Heart left ventricle (tissue), 16 donors: ENCODE data around the gene TNIK. TPM values are rescaled to one million over a fixed set of nuclear protein-coding genes. Genes with fewer than 3 reads are reported as not detected.

ENCODE experiments used
- ATAC-seq, 4 donors: fragments of 200-7000 bp; cut with Tn5 transposase; one replicate each; pipeline ENCODE4 v1.9.1; 2020 to 2022; ENCODE audit warnings: moderate library complexity in 4 of 4, mild to moderate bottlenecking in 3 of 4, moderate number of reproducible peaks in 1 of 4
- DNase-seq, 5 donors: peaks; one replicate each; pipeline ENCODE4 v3.0.0-alpha.2; 2020
- H3K27ac ChIP-seq, 12 donors: fragments of 200-600 bp; sonication (generic) in 4 of 12; one replicate each; pipeline versions ENCODE4 v1.5.0 to v1.8.0; 2016 to 2022; ENCODE audit warnings: mild to moderate bottlenecking in 2 of 12
- H3K27me3 ChIP-seq, 9 donors: fragments of 200-600 bp; sonication (generic) in 2 of 9; one replicate each; pipeline versions ENCODE4 v1.5.1 to v1.8.0; 2016 to 2022; ENCODE audit warnings: mild to moderate bottlenecking in 3 of 9
- H3K36me3 ChIP-seq, 9 donors: fragments of 200-600 bp; sonication (generic) in 2 of 9; one replicate each; pipeline versions ENCODE4 v1.5.0 to v1.8.0; 2018 to 2022; ENCODE audit warnings: mild to moderate bottlenecking in 2 of 9
- H3K4me1 ChIP-seq, 12 donors: fragments of 200-600 bp; sonication (generic) in 4 of 12; one replicate each; pipeline versions ENCODE4 v1.5.0 to v1.8.0; 2016 to 2022; ENCODE audit warnings: mild to moderate bottlenecking in 3 of 12
- H3K4me3 ChIP-seq, 12 donors: fragments of 200-600 bp; sonication (generic) in 4 of 12; one replicate each; pipeline versions ENCODE4 v1.5.0 to v1.8.0; 2017 to 2022; ENCODE audit warnings: mild to moderate bottlenecking in 9 of 12, moderate library complexity in 4 of 12
- H3K9me3 ChIP-seq, 12 donors: fragments of 200-600 bp; sonication (generic) in 4 of 12; one replicate each; pipeline versions ENCODE4 v1.5.0 to v1.8.0; 2016 to 2022; ENCODE audit warnings: mild to moderate bottlenecking in 1 of 12
- POLR2A ChIP-seq, 2 donors: fragments of 450-650 bp; IDR thresholded peaks; one replicate each; pipeline ENCODE4 v1.6.1; 2017; ENCODE audit warnings: antibody characterized with exemption in 2 of 2, mild to moderate bottlenecking in 2 of 2, moderate library complexity in 2 of 2
- WGBS, 4 donors: extraction: QIAGEN DNeasy Blood & Tissue Kit in 2 of 4; methylation state at CpG; one replicate each; pipeline versions ENCODE4 v1.1.5 to v1.1.7; 2013 to 2018; 5-methylcytosine and 5-hydroxymethylcytosine counted together
- intact Hi-C, 10 donors: fragments of 100-400 bp; cut with DNase I; formaldehyde crosslinking; loops; one replicate each; pipeline versions ENCODE4 v1.11.1 to v1.14.2; 2022
- polyA plus RNA-seq, 2 donors: library from polyadenylated mRNA; stranded (reverse); fragments of 200-250 nt; gene quantifications; one replicate each; pipeline ENCODE4 v1.2.3, GENCODE V29; 2013
- total RNA-seq, 9 donors: library from RNA; depleted of rRNA in 2 of 9; stranded (reverse); fragments of >200 nt in 2 of 9; fragmentation: NEBNext Ultra II Directional in 3 of 9; extraction: Animal tissue kit (Norgen Biotek cat#: 25700) in 3 of 9; gene quantifications; one replicate each; pipeline versions ENCODE4 v1.1.0 to v1.2.4, GENCODE V29; 2016 to 2023
- TF ChIP-seq, protein P1 (sequence below), 12 donors: fragments of 200-600 bp; sonication (generic) in 4 of 12; IDR thresholded peaks; one replicate each; pipeline versions ENCODE4 v1.5.0 to v1.8.0; 2018 to 2022; ENCODE audit warnings: antibody characterized with exemption in 12 of 12, mild to moderate bottlenecking in 5 of 12
- donor health status: ischemic (EF 13 %, LVEDD 7.1; RV severe dilation, severe dysfunction).
- donor health status: healthy with polysubstance abuse.
- donor health status: DM: no; HTN: yes; CAD: no.
- donor health status: DM: no; HTN: no; CAD: no.
- donor health status: ischemic (EF 25% LVEDD 6.9; RV normal size, moderate dysfunction).
- donor health status: ischemic (EF 25% LVEDD 5.7; RV mildly dilated, moderate dysfunction).
- donor health status: healthy.
- donor health status: DM: yes; HTN: yes; CAD: no.
- donor health status: ischemic (EF 35%, LVEDD 5.7; RV mildly dilated, moderate dysfunction).
- donor health status: nonischemic (EF 11% LVEDD 7.7; RV severe dilation, severe dysfunction).
- donor health status: DM: yes; HTN: yes; CAD: no.
- donor health status: PGD.
- donor health status: ischemic (EF 29% LVEDD 5.4; RV normal size, mild dysfunction).
- donor health status: nonischemic (EF 23%, LVEDD 6.1; RV moderate dilation, normal function).

The TNIK gene
- total and polyA plus RNA-seq, 11 donors = 12.3 to 51.6 (median 32.4) TPM

DNA sequence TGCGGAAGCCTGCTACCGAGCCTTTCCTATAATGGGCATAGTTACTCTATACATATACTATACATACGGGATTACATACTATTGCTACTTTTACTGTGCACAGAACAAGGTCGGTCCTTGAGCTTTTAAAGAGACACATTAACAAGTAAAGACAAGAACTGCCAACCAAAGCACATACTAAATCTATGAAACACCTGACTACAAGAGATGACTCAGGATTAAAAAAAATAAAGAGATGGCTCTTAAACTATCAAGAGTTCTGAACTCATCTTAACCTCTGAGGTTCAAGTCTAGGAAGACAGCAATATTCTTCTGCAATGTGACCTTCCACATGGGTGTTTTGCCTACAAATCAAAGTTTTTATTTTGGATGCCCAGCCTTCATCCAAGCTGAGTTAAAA lies 106.8 kb downstream of the TNIK start:
- WGBS, 4 donors = 82 to 93% (median 87%) methylated on average over 4 of the region's 4 CpGs
- no peak overlapping the region for H3K4me3 ChIP-seq
- no peaks in the 10 kb centered on the region for H3K36me3 ChIP-seq
- peaks cover 0 to 29% (median 11%) of the 10 kb centered on the region in 12 donors for H3K4me1 ChIP-seq
- ATAC-seq = no peak
- no peaks in the 10 kb centered on the region for H3K9me3 ChIP-seq
- no peak for DNase-seq
- H3K27me3 ChIP-seq = no peaks in the 10 kb centered on the region
- TF ChIP-seq, protein P1, sequence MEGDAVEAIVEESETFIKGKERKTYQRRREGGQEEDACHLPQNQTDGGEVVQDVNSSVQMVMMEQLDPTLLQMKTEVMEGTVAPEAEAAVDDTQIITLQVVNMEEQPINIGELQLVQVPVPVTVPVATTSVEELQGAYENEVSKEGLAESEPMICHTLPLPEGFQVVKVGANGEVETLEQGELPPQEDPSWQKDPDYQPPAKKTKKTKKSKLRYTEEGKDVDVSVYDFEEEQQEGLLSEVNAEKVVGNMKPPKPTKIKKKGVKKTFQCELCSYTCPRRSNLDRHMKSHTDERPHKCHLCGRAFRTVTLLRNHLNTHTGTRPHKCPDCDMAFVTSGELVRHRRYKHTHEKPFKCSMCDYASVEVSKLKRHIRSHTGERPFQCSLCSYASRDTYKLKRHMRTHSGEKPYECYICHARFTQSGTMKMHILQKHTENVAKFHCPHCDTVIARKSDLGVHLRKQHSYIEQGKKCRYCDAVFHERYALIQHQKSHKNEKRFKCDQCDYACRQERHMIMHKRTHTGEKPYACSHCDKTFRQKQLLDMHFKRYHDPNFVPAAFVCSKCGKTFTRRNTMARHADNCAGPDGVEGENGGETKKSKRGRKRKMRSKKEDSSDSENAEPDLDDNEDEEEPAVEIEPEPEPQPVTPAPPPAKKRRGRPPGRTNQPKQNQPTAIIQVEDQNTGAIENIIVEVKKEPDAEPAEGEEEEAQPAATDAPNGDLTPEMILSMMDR (IDR thresholded peaks at IDR 0.05) = no peak
- TF ChIP-seq POLR2A (IDR thresholded peaks at IDR 0.05) = no peak
- H3K27ac ChIP-seq = no peak overlapping the region
- intact Hi-C loops = no loop called here

DNA sequence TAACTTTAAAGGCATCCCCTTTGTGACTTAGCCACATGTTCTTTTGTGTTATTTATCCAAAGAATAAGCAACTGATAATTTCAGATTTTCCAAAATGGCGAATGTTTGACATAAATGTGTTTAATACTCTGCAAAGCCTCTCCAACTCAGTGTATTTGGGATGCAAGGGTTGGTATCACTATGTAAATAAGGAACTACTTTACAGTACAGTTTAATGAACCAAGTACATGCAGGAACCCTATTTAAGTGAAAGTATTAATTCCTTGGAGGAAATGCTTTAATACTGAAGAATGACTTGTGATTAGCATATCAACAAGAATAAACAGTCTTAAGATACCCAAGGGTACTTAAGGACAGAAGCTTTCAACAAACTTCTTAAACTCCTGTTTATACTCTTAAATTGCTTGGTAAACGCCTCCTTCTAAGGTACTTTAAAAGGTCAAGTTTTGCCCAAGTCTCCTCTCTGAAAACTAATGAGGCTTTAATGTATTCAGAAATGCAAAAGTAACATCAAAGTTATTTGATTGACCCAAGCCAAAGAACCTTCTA lies 107.7 kb downstream of the TNIK start:
- TF ChIP-seq, protein P1 (IDR thresholded peaks at IDR 0.05) = no peak
- TF ChIP-seq POLR2A (IDR thresholded peaks at IDR 0.05) = no peak
- H3K36me3 ChIP-seq = no peaks in the 10 kb centered on the region
- ATAC-seq (no peak), DNase-seq (no peak)
- H3K4me1 ChIP-seq = peaks cover 0 to 39% (median 14%) of the 10 kb centered on the region in 12 donors
- intact Hi-C loops = no loop called here
- H3K27me3 ChIP-seq = no peaks in the 10 kb centered on the region
- no peaks in the 10 kb centered on the region for H3K9me3 ChIP-seq
- no peak overlapping the region for H3K4me3 ChIP-seq
- WGBS, 4 donors = 79 to 94% (median 90%) methylated on average over 2 of the region's 2 CpGs
- no peak overlapping the region for H3K27ac ChIP-seq

DNA sequence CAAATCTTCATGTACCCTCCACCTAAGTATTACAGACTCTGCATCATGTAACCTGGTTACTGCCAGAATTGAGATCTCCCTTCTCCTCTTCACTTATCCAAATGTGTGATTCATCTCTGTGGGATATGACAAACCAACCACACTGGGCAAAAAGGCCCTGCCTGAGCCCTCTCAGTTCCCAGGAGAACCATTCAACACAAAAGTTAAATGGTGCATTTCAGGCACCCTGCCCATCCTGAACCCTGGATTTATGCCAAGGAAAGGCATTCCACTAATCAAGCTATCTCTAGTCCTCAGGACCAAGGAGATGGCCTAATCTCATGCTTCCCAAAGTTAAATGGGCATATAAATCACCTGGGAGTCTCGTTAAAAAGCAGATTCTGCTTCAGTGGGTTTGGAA lies 108.5 kb downstream of the TNIK start:
- WGBS, 4 donors = 45 to 56% (median 51%) methylated on average over 1 of the region's 1 CpG
- peaks cover 0 to 45% (median 19%) of the 10 kb centered on the region in 12 donors for H3K4me1 ChIP-seq
- no peak overlapping the region for H3K4me3 ChIP-seq
- no peaks in the 10 kb centered on the region for H3K27me3 ChIP-seq
- intact Hi-C loops = no loop called here
- TF ChIP-seq POLR2A (IDR thresholded peaks at IDR 0.05) = no peak
- TF ChIP-seq, protein P1 (IDR thresholded peaks at IDR 0.05) = no peak
- no peaks in the 10 kb centered on the region for H3K9me3 ChIP-seq
- DNase-seq = no peak
- H3K27ac ChIP-seq = no peak overlapping the region
- ATAC-seq = peak in 2 of 4 donors; percentile 56 to 65
- H3K36me3 ChIP-seq = no peaks in the 10 kb centered on the region

DNA sequence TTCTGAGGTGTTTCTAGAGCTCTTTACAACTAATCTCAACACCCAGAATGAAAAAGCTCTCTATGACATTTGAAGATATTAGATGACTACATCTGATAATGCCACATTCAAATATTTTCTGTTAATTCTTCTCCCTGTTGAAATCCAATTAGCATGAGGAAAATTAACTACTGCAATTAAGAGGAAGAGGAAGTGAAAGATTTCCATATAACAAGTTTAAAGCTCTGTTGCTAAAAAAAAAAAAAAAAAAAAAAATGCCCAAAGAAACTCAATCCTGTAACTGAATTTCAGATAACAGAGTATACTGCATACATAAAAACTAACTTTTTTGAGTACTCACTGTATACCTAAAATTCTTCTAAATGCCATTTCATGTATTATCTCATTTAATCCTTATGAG lies 109.8 kb downstream of the TNIK start:
- Histone ChIP-seq H3K9me3 (no peaks in the 10 kb centered on the region), H3K4me1 (peaks cover 0 to 55% (median 24%) of the 10 kb centered on the region in 12 donors), H3K27me3 (no peaks in the 10 kb centered on the region), H3K27ac (no peak overlapping the region), H3K36me3 (no peaks in the 10 kb centered on the region), H3K4me3 (no peak overlapping the region)
- no peak for DNase-seq
- ATAC-seq = no peak
- TF ChIP-seq, protein P1 (IDR thresholded peaks at IDR 0.05) = no peak
- TF ChIP-seq POLR2A (IDR thresholded peaks at IDR 0.05) = no peak
- intact Hi-C loops = no loop called here
